ENCODE measurements around the gene OR6S1.

- no peak for TF ChIP-seq CTCF (IDR thresholded peaks at IDR 0.05; ENCODE audit: poor library complexity, severe bottlenecking)
- TF ChIP-seq MXI1 (conservative IDR thresholded peaks at IDR 0.05; ENCODE audit: poor library complexity, severe bottlenecking) = no peak
- TF ChIP-seq EZH2 (IDR thresholded peaks at IDR 0.05; ENCODE audit: borderline replicate concordance, insufficient read depth, low read length, poor library complexity, severe bottlenecking) = no peak
- TF ChIP-seq EP300 (conservative IDR thresholded peaks at IDR 0.05; ENCODE audit: poor library complexity, severe bottlenecking) = no peak
- no peak for TF ChIP-seq SMC3 (conservative IDR thresholded peaks at IDR 0.05; ENCODE audit: poor library complexity)
- no peak for TF ChIP-seq REST (IDR thresholded peaks at IDR 0.05; ENCODE audit: borderline replicate concordance)
Observed at GRCh38 chr14:20676072-20676471, 34.6 kb upstream of the OR6S1 start.

Data from neural cell (in vitro differentiated cells).